RPMI8226 (cell line): ENCODE measurements around the gene CHID1.

Source experiments
- DNase-seq: peaks from one replicate; pipeline ENCODE4 v3.0.0-alpha.2; 2015

The CHID1 gene

DNA sequence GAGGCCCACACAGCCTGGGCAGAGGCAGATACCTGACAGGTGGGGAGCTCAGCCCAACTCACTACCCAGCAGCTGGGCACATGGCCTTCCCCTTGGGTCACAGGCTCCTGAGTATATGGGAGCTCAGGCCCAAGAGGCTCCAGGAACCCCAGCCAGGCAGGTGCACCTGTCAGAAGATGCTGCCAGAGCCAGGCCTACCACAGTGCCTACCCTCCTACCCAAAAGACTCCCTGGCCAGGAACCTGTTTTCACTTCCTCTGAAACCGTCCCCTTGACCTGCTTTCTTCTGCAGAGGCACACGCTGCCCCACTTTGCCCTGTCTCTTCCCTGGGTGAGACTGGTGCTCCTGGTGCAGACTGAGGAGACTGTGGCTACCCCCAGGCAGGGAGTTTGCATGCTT, 2.9 kb downstream of the CHID1 start:
- DNase-seq = peak; percentile 88

- no peak for DNase-seq
These were observed 4.7 kb downstream of the CHID1 start for GRCh38 chr11:905952-906351.

GRCh38 chr11:904380-904779, 6.2 kb downstream of the CHID1 start:
- DNase-seq = no peak

GRCh38 chr11:901452-902061, 9.1 kb downstream of the CHID1 start:
- DNase-seq = no peak

DNA sequence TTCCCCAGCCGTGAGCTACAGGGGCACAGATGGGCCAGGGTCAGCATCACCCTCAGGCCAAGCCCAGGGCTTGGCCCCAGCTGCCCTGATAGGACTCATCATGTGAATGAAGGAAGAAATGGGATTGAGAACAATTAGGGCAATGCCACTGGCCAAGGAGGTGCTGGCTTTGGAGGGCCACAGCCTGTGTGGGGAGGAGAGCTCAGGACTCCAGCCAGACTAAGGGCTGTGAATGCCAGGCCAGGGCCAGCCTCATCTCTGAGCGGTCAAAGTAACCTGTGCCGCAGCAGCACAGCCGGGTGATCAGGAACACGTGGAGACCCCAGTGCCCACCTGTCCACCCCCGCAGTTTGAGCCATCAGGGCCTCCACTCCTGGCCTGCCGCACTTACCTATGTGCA, 10.1 kb downstream of the CHID1 start:
- DNase-seq = no peak

GRCh38 chr11:899724-900123, 10.9 kb downstream of the CHID1 start:
- DNase-seq = no peak

DNA sequence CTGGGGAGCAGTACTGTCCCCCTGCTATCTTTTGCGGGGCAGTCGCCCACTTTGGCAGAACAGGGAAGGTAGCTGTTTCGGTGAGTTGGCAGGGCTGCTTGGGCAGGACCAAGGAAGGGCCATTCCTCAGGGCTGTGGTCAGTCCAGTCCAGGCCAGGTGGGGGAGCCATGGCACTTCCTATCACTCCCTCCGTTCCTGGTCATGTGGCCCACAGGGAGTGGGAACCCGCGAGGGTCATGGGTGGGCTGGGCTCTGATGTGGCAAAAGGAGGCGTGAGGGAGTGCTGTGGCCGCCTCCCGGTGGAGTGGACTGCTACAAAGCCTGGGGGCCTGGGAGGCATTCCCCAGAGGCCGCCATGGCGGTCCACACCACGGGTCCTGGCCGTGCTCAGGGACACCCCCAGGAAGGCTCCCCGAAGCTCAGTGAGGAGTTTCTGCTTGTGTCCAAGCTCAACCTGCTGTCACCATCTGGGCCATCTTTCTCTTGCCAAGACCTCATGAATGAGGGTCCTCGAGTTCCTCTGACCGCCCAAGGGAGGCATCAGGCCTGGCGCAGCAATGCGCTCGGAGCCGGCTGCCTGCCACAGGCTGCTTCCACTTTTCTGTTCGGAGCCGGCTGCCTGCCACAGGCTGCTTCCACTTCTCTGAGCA, 11.9 kb downstream of the CHID1 start:
- DNase-seq = no peak

DNA sequence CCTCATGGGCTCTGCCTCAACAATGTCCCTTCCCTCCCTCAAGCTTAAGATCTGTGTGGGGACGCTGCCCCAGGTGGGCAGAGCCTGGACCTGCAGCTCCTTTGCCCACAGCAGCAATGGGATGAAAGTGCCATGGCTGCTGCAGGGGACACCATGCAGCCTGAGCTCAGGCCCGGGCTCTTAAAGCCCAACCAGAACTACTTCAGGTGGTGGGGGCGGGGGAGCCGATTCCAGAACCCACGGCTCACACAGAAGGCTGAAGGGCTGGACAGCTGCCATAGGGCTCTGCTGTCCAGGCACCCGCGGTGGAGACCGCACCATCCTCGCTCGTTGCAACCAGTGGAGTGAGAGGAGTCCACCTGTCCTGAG, 12.5 kb downstream of the CHID1 start:
- DNase-seq = peak; percentile 20

DNA sequence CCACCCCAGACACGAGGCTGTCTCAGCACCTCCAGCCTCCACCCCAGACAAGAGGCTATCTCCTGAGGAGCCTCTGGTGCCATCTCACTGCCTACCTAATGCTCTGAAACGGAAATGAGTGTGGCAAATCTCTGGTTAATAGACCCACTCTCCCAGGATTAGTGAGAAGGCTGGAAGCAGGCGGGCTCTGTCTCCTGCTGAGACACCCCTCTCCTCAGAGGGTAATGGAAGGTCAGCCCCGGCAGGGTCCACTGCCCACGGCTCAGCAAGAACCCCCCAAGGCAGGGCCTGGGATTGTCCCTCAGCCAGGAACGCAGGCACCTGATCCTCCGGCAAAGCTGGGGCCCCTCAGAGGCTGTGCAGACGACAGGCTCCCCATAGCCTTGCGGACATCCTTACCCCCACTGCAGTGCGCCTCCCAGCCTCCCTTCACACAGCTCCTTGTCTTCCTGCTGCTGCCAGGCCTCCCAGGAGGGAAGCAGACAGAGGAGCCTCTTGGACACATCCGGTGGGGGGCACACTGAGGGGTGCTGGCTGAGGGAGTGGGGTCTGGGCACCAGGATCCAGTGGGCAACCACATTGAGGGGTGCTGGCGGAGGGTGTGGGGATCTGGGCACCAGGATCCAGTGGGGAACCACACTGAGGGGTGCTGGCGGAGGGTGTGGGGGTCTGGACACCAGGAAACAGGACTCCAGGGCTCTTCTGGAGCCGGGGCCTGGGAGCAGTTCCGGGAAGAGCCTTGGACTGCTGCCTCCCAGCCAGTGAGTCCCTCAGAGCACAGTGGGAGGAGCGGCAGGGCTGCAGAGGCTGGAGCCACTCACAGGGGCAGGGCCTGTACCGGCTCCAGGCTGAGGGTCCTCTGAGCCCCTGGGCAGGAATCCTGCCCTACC, 13.1 kb downstream of the CHID1 start:
- DNase-seq = no peak

DNA sequence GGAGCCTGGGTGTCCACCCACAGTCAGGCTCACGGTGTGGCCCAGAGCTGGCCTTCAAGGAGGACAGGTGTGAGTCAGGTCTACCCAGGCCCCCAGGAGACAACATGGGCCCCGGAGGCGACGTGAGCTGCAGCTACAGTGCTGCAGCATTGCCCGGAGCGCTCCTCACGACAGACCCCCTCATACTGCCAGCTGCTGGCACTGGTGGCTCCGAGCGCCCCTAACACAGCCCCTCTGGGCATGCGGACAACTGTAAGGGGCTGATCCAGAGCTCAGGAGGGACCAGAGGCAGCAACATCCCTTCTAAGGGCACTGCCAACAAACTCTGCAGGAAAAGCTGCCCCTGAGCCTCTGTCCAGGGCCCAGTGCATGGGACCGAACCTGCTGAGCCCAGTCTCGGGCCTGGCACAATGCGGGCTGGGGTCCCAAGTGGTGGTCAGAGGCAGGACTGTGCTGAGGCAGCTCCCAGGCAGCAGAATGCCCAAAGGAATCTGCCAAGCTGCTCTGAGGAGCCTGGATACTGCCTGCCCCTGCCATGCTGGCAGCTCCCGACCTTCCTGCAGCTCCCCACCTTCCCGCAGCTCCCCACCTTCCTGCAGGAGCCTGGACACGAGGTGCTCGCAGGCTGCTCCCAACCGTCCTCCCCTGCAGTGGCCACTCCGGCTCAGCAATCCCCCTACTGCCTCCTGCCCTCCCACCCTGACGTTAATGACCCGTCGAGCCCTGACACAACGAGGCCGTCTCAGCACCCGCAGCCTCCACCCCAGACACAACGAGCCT, 15.1 kb downstream of the CHID1 start:
- DNase-seq = no peak

- no peak for DNase-seq
These were observed 15.9 kb downstream of the CHID1 start for GRCh38 chr11:894575-895201.

DNA sequence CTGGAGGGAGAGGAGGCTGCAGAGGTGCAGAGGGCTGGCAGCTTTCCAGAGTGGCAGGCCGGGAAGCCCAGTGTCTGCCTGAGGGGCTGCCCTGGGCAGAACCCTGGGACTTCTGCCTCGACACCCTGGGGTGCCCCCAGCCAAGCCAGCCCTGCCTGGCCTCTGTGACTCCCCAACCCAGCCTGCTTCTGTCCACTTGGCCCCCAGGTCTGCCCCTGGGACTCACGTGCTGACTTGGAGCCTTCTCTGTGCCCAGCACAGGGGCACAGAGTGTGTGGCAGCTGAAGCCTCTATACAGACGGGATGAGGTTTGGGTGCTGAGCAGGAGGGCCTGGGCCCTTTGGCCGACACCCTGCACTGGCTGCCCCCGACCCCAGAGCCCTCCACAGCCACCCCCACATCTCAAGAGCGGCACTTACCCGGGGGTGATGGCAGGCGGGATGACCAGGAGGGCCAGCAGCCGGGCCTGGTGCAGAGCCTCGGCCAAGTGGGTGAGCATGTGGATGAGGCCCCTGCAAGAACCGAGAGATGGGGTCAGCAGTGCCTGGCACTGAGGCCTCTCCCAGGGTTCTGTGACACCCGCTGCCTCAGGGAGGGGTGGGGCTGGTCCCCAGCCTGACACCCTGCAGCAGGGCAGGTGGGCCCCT, 17.5 kb downstream of the CHID1 start:
- DNase-seq = no peak

DNA sequence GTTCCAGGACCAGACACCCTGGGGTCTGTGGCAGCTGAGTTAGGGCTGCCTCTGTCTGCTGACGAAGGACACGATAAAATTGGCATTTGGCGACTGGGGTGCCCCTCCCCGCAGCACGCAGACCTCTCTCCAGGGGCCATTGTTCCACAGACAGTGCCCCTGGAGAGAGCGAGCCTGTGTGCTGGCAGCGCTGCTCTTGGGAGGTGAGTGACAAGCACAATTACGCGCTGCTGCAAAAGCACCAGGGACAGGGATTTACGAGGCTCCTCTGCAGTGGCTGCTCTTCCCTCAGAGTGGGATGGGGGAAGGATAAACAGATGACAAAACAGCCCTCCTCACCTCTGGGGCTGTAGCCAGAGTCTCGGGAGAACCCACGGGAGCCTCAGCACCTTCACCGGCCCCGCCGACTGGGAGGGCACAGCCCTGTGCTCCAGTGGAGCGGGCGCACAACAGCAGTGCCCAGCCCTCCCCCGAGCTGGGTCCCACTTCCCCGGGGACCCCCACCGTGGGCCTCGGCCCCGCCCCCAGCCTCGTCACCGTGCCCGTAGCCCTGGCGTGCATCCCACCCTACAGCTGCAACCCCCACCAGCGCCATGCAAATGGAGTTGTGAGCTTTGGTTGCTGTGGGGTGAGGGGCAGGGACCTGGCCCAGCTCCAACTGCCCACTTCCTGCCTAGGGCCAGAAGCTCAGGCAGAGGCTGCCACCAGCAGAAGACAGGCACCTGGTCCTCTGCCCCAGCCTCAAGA, 19.6 kb downstream of the CHID1 start:
- no peak for DNase-seq

GRCh38 chr11:889687-890475, 20.7 kb downstream of the CHID1 start:
- DNase-seq = no peak

DNA sequence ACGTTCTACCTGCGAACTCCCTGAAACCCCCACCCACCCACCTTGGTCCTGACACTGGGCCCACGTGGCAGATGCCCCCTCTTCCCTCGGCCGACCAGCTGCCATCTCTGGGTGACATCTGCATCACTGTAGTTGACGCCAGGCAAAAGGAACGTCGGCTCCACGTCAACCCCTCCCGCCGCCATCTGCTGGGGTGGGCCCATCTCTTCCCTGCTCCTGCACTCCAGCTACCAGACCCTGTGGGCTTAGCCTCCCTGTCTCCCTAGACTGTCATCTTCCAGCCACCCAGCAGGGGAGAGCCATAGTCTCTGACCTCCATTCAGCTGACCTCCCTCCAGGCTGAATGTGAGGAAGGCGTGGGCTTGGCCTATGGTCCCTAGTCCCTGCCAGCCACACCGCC, 21.4 kb downstream of the CHID1 start:
- no peak for DNase-seq

- no peak for DNase-seq
These were observed 22.0 kb downstream of the CHID1 start for GRCh38 chr11:888310-889212.

DNA sequence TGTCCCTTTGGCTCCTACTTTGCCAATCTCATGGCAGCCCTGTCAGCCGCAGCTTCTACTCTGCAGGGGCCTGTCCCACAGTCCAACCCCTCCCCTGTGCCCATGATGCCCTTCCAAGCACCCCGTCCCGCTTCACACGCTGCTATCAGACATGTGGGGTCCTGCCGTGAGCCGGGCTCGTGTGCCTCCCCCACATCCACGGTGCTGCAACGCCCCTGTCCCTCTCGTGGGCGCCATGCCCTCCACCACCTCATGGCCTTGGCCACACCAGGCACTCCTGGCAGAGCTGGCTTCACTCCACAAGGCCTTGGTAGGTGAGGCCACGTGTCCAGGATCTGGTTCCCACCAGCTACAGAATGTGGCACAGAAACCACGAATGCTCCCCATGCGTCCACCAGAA, 23.0 kb downstream of the CHID1 start:
- DNase-seq = no peak

DNA sequence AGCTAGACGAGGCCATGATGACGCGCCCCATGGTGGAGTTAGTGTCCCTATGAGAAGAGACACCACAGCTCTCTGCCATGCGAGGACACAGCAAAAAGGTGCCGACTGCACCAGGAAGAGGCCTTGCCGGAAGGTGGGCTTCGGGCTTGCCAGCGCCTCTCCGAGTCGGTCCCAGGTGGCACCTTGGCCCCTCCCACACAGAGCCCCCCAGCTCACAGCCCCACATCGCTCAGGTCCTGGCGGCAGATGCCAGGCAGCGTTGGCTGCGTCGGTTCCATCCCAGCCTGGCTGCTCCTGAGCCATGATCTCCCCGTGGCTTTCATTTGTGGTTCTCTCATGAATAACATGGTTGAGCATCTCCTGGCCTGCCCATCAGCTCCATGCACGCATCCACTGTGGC, 24.0 kb downstream of the CHID1 start:
- no peak for DNase-seq

DNA sequence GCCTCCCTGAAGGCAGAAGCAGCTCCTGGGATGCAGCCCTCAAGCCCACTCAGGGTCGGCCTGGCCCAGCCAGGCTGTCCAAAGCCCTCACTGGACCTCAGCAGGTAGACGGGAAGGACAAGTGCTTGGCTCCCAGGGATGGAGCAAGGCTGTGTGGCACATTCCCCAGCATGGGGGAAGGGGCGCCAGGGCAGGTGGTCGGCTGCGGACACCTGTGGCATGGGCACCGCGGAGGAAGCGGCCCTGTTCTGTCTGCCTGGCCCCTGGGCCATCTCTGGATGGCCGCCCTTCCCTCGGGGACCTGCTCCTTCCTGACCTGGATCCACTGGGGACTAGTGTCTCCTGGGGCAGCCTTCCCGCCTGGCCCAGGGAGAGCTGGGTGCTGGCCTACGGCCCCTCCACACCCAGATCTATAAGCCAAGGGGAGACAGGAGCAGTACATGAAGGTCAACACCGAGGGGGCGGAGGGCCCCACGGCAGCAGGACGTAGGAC, 26.0 kb downstream of the CHID1 start:
- no peak for DNase-seq
